GM21717 (cell line): ENCODE results near the gene PERM1.
"Not testable (repeated sequence)": the region's sequence is repeated elsewhere in the genome, so short reads cannot be mapped to it uniquely, and the experiment has no call there.

Experiments used
- ATAC-seq: cut with Tn5 transposase; IDR thresholded peaks from one replicate; pipeline ENCODE4 v1.9.1; 2021; ENCODE audit warnings: mild to moderate bottlenecking, moderate library complexity; ENCODE audit not compliant: unreplicated experiment

The PERM1 gene

DNA sequence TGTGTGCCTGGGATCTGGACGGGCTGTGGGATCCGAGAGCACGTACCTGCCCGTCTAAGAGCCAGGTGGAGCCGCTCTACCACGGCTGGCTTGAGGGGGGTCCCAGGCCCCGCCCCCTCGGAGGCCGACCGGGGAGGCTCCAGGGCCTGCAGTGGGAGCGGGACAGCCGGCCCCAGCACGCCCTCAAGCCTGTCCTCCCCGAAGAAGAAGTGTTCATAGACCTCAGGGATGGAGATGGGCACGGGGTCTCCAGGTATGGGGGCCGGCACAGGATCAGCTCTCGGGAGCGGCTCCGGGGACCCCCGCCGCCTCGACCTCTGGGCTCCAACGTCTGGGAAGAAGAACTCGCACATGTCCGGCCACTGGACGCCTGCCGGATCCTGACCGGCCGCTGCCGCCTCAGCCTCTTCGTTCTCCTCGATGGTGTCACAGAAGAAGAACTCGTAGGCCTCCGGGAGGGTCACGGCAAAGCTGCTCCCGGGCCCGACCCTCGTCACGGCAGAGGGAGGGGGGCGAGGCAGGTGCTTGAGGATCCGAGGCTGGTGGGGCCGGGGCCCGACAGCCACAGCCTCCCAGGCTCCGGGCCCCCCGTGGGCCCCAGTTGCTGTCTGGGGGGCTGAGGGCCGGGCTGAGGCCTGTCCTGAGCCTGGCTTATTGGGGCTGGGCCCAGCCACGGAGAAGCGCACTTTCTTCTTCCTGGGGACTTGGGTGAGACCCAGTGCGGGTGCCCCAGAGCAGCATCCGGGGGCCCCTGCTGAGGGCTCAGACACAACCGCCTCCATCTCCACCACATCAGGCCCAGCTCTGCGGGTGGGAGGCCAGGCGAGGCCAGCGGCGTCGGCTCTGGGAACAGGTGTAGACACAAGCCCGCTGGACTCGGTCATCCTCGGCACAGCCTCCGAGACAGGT lies 2.8 kb downstream of the PERM1 start:
- ATAC-seq: no peak

DNA sequence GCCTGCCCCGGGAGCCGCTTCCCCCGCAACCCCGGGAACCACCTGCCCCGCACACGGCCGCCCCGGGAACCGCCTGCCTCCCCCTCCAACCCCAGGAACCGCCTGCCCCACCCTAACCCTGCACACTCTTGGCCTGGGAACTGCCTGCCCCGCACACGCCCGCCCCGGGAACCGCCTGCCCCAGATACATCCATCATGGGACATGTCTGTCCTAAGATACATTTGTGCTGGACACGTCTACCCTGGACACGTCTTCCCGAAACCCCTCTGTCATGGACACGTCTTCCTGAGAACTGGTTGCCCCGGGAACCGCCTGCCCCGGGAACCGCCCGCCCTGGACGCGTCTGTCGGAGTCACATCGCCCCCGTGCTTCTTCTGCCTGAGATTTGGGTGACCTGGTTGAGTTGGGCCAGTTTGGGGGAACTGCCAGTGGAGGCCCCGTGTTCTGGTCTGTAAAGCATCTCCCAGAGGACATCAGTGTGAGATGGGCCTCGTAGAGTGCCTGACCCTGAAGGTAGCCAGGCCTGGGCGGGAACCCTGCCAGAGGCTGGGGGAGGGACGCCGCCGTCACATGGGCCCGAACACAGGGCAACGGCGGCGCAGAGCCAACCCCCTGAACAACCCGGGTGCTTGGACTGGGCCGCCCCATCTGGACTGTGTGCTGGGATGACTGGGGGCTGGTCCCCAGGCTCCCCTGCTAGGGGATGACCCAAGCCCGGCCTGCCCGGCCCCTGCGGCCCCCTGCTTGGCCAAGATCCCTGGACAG lies 3.6 kb downstream of the PERM1 start:
- ATAC-seq: no peak

DNA sequence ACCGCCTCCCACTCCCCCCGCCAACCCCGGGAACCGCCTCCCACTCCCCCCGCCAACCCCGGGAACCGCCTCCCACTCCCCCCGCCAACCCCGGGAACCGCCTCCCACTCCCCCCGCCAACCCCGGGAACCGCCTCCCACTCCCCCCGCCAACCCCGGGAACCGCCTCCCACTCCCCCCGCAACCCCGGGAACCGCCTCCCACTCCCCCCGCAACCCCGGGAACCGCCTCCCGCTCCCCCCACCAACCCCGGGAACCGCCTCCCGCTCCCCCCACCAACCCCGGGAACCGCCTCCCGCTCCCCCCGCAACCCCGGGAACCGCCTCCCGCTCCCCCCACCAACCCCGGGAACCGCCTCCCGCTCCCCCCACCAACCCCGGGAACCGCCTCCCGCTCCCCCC lies 5.1 kb downstream of the PERM1 start:
- not testable (repeated sequence) for ATAC-seq

DNA sequence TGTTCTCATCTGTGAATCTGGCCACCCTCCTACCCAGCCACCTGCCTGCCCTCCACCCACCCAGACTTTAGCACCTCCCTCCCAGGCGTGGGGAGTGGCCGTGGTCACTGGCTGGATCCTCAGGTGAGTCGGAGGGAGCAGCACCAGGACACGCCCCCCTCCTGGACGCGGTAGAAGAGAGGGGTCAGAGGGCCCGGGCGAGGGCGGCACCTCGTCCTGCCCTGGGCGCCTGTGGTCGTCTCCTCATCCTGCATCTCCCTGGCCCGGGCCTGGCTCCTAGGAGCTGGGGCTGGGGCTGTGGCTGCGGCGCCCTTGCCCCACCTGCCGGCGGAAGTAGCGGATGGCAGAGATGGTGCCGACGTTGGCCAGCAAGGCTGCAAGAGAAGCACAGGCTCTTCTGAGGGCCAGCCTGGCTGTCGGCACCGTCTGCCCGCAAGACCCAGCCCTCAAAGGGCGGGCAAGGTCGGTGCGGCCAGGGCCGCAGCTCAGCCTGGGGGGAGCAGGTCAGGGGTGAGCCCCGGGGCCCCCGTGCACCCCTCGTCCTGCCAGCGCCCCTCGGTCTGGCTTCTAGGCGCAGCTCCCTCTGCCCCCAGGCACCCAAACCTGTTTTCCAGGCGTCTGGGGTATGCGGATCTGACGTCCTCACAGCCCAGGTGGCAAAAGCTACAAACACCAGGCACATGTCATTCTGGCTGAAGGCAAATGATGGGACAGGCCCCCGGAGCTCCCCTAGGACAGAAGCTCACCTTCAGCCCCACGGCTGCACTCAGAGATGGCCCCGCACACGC lies 5.8 kb downstream of the PERM1 start:
- ATAC-seq: no peak

DNA sequence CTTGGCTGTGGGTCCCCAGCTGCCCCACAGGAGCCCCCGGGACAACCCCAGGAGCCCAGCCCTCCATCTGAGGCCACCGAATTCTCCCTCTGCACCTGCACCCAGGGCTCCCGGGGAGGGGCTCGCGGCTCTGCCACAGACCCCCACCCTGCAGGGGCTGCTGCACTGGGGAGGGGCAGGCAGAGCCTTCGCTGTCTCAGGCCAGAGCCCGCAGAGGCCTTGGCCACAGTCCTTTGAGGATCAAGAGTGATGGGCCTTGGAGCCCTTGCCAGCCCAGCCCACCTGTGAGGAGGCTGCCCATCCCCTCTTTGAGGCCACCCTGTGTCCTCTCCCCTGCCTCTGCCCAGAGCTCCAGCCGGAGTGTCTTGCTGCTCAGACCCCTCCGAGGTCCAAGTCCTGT lies 6.5 kb downstream of the PERM1 start:
- no peak for ATAC-seq

DNA sequence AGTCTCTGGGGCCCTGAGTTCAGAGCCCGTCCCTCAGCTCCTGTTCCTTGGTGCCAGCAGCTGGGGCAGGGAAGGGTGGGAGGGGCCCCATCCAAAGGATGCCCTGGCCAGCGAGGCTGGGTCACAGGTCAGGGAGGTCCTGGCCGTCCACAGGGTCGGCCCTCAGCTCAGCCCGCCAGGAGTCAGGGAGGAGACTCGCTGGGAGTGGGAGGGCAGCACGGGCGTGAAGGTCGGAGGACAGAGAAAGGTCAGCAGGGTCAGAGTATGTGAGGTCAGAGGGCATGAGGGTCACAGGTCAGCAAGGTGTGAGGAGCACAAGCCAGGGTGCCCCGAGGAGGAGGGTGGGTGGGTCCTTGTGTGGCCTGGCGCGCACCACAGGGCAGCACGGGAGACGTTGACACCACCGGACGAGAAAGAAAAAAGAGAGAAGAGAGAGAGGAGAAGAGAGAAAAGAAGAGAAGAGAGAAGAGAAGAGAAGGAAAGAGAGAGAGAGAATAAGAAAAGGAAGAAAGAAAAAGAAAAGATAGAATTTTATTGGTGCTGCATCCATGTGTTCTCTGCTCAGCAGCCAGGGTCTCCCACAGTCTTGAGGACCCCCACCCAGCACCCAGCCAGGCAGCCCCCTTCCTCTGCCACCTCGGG lies 7.1 kb downstream of the PERM1 start:
- no peak for ATAC-seq

DNA sequence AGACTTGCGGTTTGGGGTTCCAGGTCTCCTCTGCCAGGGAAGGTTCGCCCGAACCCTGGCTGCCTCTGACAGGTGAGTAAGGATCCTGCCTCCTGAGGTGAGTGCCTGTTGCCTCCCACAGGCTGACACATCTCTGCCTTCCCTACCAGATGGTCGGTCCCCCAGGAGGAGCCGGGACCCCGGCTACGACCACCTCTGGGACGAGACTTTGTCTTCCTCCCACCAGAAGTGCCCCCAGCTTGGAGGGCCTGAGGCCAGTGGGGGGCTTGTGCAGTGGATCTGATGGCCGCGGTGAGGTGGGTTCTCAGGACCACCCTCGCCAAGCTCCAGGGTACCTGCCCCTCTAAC lies 7.6 kb downstream of the PERM1 start:
- no peak for ATAC-seq

DNA sequence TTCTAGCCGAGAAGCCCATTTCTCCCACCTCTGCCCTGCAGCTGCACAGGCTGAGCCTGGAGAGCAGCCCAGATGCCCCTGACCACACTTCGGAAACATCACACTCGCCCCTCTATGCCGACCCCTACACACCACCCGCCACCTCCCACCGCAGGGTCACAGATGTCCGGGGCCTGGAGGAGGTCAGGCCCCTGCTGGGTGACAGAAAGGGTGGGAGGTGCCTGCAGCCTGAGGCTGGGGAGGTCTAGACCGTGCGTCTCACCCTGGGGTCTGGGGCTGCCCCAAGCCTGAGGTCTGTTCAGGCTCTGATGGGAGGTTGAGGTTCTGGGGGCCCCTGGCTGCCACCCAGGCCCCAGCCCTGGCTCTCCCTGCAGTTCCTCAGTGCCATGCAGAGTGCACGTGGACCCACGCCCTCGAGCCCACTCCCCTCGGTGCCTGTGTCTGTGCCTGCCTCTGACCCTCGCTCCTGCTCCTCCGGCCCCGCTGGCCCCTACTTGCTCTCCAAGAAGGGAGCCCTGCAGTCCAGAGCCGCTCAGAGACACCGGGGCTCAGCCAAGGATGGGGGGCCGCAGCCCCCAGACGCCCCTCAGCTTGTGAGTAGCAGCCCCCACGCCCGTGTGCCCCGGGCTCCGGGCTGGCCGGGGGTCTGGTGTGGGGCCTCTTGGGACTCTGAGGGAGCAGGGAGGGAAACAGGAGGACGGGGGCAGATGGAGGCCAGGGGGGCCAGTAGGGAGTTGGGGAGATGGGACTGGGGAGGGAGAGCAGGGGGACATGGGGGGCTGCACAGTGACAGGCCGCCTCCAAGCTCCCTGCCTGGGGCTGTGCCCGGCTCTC lies 8.2 kb downstream of the PERM1 start:
- no peak for ATAC-seq

DNA sequence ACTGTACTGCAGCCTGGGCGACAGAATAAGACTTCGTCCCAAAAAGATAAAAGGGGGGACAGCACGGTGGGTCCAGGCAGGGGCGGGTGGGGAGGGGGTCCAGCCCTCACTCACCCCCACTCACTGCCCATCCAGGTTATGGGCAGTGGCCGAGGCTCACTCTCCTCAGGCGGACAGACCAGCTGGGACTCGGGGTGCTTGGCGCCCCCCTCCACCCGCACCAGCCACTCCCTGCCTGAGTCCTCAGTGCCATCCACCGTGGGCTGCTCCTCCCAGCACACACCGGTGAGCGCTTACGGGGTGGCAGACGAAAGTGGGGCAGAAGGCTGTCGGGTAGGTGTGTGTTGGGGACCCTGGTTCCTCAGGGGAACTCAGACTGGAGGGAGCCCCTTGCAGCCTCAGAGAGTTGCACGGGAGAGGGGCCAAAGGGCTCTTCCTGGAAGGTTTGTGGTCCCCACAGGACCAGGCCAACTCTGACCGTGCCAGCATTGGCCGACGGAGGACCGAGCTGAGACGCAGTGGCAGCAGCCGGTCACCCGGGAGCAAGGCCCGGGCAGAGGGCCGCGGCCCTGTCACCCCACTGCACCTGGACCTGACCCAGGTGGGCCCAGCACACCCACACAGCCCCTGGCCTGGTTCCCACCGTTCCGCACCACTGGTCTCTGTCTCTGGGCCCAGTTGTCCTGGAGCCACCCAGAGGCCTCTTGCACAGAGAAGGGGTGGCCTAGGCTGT lies 9.0 kb downstream of the PERM1 start:
- ATAC-seq: no peak

DNA sequence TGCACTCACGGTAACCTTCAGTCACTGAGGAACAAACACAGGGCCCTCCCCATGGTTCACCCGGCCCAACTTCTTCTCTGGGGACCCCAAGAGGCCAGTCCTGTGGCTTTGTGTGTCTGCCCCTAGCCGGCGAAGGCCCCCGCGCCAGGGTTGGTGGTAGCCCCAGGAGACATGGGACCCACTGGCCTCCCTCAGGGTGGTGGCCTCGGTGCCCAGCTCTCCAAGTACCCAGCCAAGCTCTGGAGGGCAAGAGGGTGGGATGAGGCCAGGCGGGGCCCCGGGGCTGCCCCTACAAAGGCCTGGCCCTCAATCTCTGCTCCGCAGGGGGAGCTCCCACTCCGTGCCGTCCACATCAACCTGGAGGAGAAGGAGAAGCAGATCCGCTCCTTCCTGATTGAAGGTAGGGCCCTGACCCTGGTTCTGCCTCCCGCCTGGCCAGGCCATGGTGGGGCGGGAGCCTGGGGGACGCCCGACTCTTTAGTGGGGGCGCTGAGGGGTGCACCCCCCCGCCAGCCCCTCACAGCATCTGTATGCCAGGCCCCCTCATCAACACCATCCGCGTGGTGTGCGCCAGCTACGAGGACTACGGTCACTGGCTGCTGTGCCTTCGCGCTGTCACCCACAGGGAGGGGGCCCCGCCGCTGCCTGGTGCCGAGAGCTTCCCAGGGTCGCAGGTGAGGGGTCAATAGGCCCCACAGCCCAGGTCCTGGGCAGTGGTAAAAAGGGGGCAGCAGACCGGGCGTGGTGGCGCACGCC lies 10.0 kb downstream of the PERM1 start:
- ATAC-seq: no peak

DNA sequence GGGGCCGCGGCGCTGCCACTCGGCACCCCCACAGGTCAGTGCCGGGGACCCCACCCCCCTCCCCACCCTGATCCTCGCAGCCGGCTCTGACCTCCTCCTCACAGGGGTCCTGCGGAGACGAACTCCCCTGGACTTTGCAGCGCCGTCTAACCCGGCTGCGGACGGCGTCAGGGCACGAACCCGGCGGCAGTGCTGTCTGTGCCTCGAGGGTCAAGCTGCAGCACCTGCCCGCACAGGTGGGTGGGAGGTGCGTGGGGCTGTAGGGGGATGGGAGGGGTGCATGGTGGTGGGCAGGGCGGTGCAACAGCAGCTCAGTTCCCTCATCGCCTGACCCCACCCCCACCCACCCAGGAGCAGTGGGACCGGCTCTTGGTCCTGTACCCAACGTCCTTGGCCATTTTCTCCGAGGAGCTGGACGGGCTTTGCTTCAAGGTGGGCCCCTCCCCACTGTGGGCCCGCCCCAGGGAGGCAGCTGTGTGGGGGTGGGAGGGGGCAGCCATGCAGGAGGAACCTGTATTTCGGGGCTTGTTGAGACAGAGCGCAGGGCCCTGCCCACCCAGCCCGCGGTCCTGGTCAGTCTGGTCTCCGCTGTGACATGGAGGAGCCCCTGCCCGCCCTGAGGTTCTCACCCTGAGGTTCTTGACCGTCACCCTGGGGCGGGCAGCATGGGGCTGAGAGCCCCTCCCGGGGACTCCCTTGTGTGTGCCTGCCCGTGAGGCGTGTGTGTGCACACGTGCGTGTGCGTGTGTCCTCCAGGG lies 10.7 kb downstream of the PERM1 start:
- no peak for ATAC-seq

DNA sequence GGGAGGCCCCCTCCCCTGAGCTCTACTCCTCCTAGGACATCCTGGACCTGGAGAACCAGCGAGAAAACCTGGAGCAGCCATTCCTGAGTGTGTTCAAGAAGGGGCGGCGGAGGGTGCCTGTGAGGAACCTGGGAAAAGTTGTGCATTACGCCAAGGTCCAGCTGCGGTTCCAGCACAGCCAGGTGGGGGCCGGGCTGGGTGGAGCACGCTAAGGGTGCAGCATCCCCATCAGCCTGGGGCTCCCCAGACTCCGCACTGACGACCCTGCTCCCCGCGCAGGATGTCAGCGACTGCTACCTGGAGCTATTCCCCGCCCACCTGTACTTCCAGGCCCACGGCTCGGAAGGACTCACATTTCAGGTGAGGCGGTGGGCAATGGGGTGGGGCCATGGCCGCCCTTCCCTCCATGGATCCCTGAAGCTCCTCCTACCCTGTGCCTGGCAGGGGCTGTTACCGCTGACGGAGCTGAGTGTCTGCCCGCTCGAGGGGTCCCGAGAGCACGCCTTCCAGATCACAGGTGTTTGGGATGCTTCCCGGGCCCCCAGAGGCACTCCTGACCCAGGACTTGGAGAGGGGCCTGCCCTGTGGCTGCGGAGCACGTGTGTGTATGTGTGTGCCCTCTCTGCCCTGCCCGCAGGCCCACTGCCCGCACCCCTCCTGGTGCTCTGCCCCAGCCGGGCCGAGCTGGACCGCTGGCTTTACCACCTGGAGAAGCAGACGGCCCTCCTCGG lies 11.5 kb downstream of the PERM1 start:
- no peak for ATAC-seq

DNA sequence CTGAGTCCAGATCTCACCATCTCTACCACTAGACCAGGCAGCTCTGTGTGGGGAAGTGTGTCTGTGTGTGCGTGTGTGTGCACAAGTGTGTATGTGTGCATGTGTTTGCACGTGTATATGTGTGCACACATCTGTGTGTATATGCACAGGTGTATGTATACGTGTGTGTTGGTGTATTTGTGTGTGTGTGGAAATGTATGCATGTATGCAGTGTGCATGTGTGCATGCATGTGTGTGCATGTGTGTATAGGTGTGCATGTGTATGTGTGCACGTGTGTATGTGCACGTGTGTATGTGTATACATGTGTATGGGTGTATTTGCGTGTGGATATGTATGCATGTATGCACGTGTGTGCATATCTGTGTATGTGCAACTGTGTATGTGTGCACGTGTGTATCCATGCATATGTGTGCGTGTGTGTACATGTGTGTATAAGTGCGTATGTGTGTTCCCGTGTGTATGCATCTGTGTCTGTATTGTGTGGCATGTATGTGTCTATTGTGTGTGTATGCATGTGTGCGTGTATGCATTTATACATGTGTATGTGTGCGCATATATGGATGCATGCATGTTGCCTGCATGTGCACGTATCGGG lies 12.5 kb downstream of the PERM1 start:
- no peak for ATAC-seq

DNA sequence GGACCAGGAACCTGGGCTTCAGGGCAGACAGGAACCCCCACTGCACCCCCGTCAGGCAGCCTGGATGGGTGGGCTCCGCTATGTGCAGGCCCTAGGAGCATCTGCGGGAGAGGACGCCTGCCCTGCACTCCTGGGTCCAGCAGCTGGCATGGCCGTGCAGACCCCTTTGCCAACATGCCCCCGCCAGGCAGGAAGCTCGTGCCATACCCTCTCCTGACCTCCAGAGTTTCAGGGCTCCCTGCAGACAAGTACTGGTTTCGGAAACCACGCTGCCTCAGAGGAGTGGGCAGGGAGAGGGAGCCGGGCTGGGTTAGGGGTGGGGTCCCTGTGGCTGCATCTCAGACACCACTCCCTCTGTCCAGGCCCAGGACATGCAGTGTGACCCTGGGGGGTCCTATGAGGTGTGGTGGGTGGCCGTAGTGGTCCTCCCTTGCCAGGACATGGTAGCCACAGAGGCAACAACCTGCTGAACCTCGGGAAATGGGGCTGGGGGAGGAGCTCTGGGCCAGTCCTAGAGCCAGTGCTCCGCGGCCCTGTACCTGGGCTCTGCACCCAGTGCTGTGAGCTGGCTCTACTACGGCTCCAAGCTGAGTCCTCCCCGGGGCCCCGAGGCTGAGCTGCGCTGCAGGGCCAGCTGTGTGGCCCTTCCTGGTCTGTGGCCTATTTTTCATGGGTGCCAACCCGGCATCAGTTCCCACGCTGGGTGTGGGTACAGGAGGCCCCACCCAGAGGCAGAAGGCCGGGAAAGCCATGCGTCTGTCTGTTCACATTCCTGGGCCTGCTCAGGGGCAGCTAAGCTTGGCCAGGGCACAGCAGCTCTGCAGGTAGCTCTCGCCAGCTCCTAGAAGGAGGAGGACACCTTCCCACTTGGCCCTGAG lies 14.2 kb downstream of the PERM1 start:
- ATAC-seq: no peak

DNA sequence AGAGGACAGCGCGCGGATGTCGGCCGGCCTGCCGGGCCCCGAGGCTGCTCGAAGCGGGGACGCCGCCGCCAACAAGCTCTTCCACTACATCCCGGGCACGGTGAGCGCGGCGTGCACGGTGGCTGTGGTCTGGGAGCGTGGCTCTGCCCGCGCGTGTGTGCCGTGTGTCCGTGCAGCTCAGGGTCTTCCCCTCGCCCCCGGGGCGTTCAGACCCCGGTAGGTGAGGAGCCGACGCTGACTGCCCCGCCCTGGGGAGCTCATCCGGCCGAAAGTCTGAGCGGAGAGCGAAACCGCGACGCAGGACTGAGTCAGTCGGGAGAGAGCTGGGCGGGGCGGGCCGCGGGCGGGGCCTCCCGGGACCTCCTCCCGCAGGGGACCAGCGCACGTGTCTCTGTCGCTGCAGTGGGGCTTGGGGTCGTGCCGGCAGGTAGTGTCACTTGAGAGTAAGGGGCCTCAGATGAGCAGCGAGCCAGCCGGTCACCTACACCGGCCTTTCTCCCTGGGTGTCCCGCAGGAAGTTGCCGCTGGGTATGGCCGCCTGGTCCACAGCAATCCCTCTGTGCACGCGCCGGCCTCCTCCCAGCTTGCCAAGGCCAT lies 15.1 kb downstream of the PERM1 start:
- peak; percentile 51 for ATAC-seq
